AG09319 (cell line): ENCODE results near the gene CAB39L.

Source experiments
- DNase-seq: peaks from one replicate; pipeline ENCODE4 v3.0.0-alpha.2; 2010; ENCODE audit warnings: low read depth; ENCODE audit errors: extremely low read depth
- TF ChIP-seq, protein P1 (sequence below): IDR thresholded peaks from 2 replicates; pipeline ENCODE4 v1.5.1; 2011; ENCODE audit warnings: low read depth, mild to moderate bottlenecking, inconsistent platforms, low read length, moderate library complexity

Gene CAB39L

DNA sequence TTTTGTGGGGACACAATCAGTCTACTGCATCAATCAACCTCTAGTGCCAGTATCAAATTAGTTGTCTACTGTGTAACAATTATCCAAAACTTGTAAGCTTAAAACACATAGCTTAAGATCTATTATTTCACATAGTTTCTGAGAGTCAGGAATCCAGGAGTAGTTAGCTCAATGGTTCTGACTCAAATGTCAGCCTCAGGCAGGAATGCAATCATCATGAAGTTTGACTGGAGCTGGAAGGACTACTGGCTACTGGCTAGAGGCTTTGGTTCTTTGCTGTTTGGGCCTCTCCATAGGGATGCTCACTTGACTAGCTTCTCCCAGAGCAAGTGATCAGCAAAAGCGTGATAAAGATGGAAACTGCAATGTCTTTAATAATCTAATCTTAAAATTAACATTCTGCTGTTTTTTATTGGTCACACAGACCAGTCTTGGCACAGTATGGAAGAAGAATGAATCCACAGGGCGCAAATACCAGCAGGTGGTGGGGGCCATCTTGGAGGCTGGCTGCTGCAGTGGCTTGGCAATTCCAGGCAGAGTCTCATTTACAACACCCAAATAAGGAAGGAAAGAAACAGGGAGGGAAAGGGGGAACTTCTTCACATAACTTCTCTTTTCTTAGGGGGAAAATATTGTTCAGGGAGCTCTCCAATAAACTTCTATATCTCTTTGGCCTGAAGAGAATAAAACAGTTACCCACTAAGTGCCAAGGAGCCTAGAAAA is 15.7 kb downstream of the CAB39L start:
- TF ChIP-seq, protein P1, sequence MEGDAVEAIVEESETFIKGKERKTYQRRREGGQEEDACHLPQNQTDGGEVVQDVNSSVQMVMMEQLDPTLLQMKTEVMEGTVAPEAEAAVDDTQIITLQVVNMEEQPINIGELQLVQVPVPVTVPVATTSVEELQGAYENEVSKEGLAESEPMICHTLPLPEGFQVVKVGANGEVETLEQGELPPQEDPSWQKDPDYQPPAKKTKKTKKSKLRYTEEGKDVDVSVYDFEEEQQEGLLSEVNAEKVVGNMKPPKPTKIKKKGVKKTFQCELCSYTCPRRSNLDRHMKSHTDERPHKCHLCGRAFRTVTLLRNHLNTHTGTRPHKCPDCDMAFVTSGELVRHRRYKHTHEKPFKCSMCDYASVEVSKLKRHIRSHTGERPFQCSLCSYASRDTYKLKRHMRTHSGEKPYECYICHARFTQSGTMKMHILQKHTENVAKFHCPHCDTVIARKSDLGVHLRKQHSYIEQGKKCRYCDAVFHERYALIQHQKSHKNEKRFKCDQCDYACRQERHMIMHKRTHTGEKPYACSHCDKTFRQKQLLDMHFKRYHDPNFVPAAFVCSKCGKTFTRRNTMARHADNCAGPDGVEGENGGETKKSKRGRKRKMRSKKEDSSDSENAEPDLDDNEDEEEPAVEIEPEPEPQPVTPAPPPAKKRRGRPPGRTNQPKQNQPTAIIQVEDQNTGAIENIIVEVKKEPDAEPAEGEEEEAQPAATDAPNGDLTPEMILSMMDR, result no peak
- no peak for DNase-seq

DNA sequence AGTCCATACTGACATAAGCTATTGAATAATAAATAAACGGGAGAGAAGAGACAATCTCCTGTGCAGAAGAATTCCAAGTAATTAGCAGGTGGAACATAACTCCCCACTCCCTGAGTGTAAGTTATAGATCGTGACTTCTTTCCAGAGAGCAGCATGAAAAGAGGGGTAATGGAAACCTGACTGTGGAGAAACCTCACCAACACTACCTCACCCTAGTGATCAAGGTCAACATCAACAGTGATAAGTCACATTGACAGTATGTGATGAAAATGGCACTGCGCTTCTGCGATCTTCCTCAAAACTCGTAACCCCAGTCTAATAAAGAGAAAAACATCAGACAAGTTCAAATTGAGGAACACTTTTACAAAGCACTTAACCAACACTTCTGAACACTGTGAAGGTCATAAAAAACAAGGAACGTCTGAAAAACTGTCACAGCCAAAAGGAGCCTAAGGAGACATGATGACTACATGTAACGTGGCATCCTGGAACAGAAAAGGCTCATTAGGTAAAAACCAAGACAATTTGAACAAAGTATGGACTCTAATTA is 19.8 kb downstream of the CAB39L start:
- DNase-seq, result no peak
- TF ChIP-seq, protein P1, result no peak

DNA sequence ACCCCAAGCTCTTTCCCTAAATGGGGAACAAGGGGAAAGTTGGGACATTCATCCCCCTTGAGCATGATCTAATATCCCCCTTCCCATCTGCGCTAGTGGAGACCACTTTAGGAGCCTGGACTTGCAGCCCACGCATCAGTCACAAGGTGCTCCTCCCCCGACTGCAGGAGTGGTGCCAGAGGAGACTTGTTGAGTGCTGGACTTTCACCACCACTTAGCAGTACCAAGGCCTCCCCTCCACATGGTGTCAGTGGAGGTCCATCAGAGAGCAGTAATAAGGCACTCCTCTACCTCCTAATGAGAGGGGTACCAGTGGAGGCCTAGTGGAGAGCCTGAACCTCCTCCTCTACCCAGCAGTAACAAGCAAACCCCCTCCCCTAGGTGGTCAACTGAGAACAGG is 22.5 kb downstream of the CAB39L start:
- DNase-seq, result no peak
- TF ChIP-seq, protein P1, result no peak

DNA sequence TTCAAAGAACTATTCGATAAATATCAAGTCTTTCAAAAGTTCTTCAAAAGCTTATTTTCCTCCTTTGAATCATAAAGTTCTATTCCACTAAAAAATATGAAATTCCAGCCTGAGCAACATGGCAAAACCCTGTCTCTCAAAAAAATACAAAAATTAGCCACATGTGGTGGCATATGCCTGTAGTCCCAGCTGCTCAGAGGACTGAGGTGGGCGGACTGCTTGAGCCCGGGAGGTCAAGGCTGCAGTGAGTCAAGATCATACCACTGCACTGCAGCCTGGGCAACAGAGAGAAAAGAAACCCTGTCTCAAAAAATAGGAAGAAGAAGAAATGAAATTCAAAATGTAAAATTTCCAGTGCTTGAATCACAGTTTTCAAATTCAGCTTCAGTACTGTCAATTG is 24.6 kb downstream of the CAB39L start:
- DNase-seq, result no peak
- TF ChIP-seq, protein P1, result no peak

DNA sequence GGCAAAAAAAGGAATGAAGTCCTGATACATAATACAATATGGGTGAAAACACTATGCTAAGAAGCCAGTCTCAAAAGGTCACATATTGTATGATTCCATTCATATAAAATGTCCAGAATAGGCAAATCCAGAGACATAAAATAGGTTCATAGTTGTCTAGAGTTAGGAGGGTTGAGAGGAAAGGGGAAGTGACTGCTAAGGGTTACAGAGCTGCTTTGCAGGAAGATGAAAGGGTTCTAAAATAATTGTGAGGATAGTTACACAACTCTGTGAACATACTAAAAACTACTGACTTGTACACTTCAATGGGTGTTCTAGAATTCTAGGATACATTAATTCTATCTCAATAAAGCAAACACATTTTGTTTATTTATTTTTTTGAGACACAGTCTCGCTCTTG is 25.7 kb downstream of the CAB39L start:
- TF ChIP-seq, protein P1, result no peak
- no peak for DNase-seq

DNA sequence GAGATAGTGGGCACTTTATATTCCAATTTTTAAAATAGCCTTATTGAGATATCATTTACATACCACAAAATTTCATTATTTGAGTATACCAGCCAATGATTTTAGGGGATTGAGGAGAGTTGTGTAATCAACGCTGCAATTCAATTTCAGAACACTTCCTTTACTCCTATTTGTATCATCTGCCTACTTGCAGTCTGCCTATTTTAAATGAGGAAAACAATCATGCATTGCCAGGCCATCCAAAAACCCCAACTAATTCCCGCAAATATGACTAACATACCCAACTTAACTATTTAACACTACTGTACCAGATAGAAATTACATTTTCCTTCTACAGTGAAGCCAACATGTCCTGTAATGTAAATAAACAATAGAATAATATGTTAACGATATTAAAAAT is 26.7 kb downstream of the CAB39L start:
- TF ChIP-seq, protein P1, result no peak
- DNase-seq, result no peak

DNA sequence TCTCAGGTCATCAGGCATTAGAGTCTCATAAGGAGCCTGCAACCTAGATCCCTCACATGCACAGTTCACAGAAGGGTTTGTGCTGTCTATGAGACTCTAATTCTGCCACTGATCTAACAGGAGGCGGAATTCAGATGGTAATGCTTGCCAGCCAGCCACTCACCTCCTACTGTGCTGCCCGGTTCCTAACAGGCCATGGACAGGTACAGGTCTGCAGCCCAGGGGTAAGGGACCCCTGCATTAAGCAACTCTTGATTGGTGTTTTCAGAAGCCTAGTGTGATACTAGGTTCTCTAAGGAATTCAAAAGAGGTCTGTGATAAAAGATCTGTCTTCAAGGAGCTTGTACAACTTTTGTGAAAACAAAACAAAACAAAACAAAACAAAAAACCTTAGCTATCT is 31.1 kb downstream of the CAB39L start:
- DNase-seq, result no peak
- TF ChIP-seq, protein P1, result no peak
